HEK293T (cell line): ENCODE results near the gene STIM1.

Experiments used
- CTCF ChIA-PET: fragments of 350-600 bp; formaldehyde crosslinking; extraction: SDS; loops from one replicate; lab custom pipeline; 2021; ENCODE audit warnings: antibody characterized with exemption, inconsistent platforms; lab: Yijun Ruan, JAX
- POLR2A ChIA-PET: fragments of 350-600 bp; formaldehyde crosslinking; extraction: SDS; loops from one replicate; lab custom pipeline; 2020; ENCODE audit warnings: antibody characterized with exemption, inconsistent platforms; lab: Yijun Ruan, JAX
- DNase-seq: peaks from one replicate; pipeline ENCODE4 v3.0.0; 2012; ENCODE audit warnings: mixed read lengths; ENCODE audit errors: extremely low spot score
- ARNT ChIP-seq: fragments of 450-650 bp; IDR thresholded peaks from 2 replicates; pipeline ENCODE4 v1.6.1; 2017; ENCODE audit warnings: mild to moderate bottlenecking
- BHLHE40 ChIP-seq: fragments of 450-650 bp; IDR thresholded peaks from 2 replicates; pipeline ENCODE4 v1.6.1; 2016; ENCODE audit warnings: mild to moderate bottlenecking, moderate library complexity, borderline replicate concordance
- CTBP1 ChIP-seq: fragments of 450-650 bp; IDR thresholded peaks from 2 replicates; pipeline ENCODE4 v1.6.1; 2016; ENCODE audit warnings: borderline replicate concordance
- ELF4 ChIP-seq: fragments of 450-650 bp; IDR thresholded peaks from 2 replicates; pipeline ENCODE4 v1.6.1; 2017; ENCODE audit warnings: antibody characterized with exemption
- FOXA1 ChIP-seq: fragments of 450-650 bp; IDR thresholded peaks from 2 replicates; pipeline ENCODE4 v1.6.1; 2016; ENCODE audit warnings: mild to moderate bottlenecking
- FOXK2 ChIP-seq: fragments of 450-650 bp; IDR thresholded peaks from 2 replicates; pipeline ENCODE4 v1.6.1; 2016; ENCODE audit warnings: mild to moderate bottlenecking
- FOXM1 ChIP-seq: fragments of 450-650 bp; IDR thresholded peaks from 2 replicates; pipeline ENCODE4 v1.6.1; 2017; ENCODE audit warnings: mild to moderate bottlenecking, borderline replicate concordance
- HDGF ChIP-seq: fragments of 450-650 bp; IDR thresholded peaks from 2 replicates; pipeline ENCODE4 v1.6.1; 2017; ENCODE audit warnings: antibody characterized with exemption, borderline replicate concordance
- L3MBTL2 ChIP-seq: fragments of 450-650 bp; conservative IDR thresholded peaks from 2 replicates; pipeline ENCODE4 v1.6.1; 2016; ENCODE audit warnings: mild to moderate bottlenecking
- LEF1 ChIP-seq: fragments of 450-650 bp; IDR thresholded peaks from 2 replicates; pipeline ENCODE4 v1.6.1; 2017; ENCODE audit warnings: mild to moderate bottlenecking, borderline replicate concordance
- NFRKB ChIP-seq: fragments of 450-650 bp; IDR thresholded peaks from 2 replicates; pipeline ENCODE4 v1.6.1; 2016; ENCODE audit warnings: mild to moderate bottlenecking, moderate library complexity
- SP1 ChIP-seq: fragments of 450-650 bp; IDR thresholded peaks from 2 replicates; pipeline ENCODE4 v1.6.1; 2017
- SUZ12 ChIP-seq: fragments of 450-650 bp; IDR thresholded peaks from 2 replicates; pipeline ENCODE4 v1.6.1; 2016; ENCODE audit warnings: mild to moderate bottlenecking
- TARDBP ChIP-seq: fragments of 450-650 bp; IDR thresholded peaks from 2 replicates; pipeline ENCODE4 v1.6.1; 2016
- ZNF384 ChIP-seq: fragments of 450-650 bp; IDR thresholded peaks from 2 replicates; pipeline ENCODE4 v1.6.1; 2016
- TF ChIP-seq, protein P1 (sequence below): fragments of 450-650 bp; IDR thresholded peaks from 2 replicates; pipeline ENCODE4 v1.6.1; 2016

STIM1 gene

DNA sequence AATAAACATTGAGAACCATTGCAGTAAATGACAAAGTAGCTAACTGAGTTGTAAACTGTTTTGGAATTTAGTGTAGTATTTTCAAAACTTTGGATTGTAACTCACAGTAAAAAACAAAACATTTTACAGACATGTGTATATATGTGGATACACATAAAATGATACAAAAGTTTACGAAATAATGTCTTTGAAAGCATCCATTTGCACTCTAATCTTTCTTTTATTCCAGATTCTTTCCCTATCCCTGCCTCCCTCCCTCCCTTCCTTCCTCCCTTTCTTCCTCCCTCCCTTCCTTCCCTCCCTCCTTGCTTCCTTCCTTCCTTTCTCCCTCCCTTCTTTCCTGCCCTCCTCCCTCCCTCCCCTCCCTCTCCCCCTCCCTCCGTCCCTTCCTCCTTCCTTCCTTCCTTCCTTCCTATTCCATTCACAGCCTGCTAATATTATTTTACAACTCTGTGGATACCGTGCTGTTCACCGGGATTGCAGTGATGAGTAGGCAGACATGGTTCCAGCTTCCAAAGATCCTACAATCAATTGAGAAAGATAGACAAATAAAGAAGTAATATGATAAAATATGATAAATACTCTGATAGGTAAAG lies 242.7 kb downstream of the STIM1 start:
- POLR2A ChIA-PET, result no interaction called here
- no peak for DNase-seq
- CTCF ChIA-PET, result no interaction called here

DNA sequence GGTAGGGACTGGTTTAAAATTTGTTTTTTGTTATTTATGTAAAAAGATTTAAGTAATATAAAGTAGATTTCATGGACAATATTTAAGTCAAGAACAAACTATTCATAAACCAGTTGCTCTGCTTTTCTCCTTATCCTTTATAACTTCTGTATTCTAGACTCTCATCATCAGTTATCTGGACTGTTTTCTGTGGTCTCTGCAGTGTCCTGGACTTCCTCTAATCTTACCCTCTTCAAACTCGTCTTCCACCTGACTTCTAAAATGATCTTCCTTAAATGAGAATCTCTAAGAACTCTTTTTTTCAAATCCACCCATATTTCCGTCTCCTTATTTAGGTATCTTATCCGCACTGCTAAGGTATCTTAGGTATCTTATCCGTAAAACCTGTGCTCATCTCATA lies 247.2 kb downstream of the STIM1 start:
- POLR2A ChIA-PET, result no interaction called here
- TF ChIP-seq FOXM1 (no peak), ZNF384 (no peak), NFRKB (no peak), FOXA1 (no peak), L3MBTL2 (no peak), TARDBP (no peak), BHLHE40 (no peak)
- no peak for DNase-seq
- CTCF ChIA-PET, result no interaction called here

More for the DNA sequence above, 242.7 kb downstream of the STIM1 start:
- TF ChIP-seq HDGF (no peak), FOXK2 (no peak), SP1 (no peak), ARNT (no peak), FOXA1 (no peak), NFRKB (no peak), TARDBP (no peak), CTBP1 (no peak), FOXM1 (no peak), BHLHE40 (no peak)

DNA sequence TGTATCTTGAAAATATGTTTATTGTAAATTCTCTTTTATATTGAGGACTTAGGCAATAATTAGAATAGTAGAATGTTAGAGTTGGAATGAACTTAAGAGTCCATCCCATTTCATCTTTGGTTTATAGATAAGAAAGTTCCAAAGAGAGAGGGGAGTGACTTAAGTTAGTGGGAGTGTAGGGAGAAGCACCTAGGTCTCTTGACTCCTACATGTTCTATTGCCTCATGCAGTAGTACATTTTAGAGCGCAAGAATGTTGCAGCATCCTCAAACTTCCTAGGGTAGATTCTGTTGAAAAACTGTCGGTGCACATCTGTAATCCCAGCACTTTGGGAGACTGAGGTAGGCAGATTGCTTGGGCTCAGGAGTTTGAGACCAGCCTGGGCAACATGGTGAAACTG lies 247.8 kb downstream of the STIM1 start:
- TF ChIP-seq TARDBP (no peak), SUZ12 (no peak)
- no peak for DNase-seq
- POLR2A ChIA-PET, result no interaction called here
- CTCF ChIA-PET, result no interaction called here

DNA sequence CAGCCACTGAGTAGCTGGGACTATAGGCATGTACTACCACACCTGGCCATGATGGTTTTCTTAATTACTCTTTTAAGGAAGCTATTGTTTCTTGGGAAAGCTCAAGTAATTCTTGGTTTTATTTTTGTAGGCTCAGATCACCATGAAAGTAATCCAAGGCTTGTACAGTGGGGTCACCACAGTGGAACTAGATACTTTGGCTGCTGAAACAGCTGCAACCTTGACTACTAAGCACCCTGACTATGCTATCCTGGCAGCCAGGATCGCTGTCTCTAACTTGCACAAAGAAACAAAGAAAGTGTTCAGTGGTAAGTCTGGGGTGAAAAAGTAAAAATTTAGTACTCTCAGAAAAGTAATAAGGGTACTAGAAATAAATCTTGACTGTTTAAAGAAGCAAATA lies 250.5 kb downstream of the STIM1 start:
- no peak for DNase-seq
- ChIA-PET CTCF (no interaction called here), POLR2A (no interaction called here)

DNA sequence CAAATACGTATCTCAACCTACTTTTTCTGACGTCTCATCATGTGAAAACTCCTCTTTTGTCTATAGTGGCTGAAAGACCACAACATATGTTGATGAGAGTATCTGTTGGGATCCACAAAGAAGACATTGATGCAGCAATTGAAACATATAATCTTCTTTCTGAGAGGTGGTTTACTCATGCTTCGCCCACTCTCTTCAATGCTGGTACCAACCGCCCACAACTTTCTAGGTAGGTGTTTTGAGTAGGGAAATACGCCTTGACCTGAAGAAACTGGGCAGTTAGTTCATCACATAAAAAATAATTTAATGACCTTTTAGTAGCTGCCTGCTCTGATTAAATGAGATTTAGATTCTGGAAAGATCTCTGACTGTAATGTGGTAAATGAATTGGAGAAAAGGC lies 256.4 kb downstream of the STIM1 start:
- no peak for DNase-seq
- TF ChIP-seq NFRKB, result no peak
- no peak for TF ChIP-seq FOXM1
- TF ChIP-seq FOXA1, result no peak
- TF ChIP-seq SP1, result no peak
- TF ChIP-seq CTBP1, result no peak
- TF ChIP-seq ZNF384, result no peak
- TF ChIP-seq HDGF, result no peak
- no peak for TF ChIP-seq ELF4
- no peak for TF ChIP-seq TARDBP
- no peak for TF ChIP-seq SUZ12
- no peak for TF ChIP-seq BHLHE40
- TF ChIP-seq ARNT, result no peak
- TF ChIP-seq, protein P1, sequence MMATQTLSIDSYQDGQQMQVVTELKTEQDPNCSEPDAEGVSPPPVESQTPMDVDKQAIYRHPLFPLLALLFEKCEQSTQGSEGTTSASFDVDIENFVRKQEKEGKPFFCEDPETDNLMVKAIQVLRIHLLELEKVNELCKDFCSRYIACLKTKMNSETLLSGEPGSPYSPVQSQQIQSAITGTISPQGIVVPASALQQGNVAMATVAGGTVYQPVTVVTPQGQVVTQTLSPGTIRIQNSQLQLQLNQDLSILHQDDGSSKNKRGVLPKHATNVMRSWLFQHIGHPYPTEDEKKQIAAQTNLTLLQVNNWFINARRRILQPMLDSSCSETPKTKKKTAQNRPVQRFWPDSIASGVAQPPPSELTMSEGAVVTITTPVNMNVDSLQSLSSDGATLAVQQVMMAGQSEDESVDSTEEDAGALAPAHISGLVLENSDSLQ, result no peak
- no peak for TF ChIP-seq L3MBTL2
- no peak for TF ChIP-seq FOXK2
- ChIA-PET CTCF (no interaction called here), POLR2A (no interaction called here)

More for the DNA sequence above, 250.5 kb downstream of the STIM1 start:
- TF ChIP-seq FOXA1 (no peak), CTBP1 (no peak), ELF4 (no peak), NFRKB (no peak), ZNF384 (no peak), SUZ12 (no peak), L3MBTL2 (no peak), FOXK2 (no peak), HDGF (no peak), FOXM1 (no peak)

DNA sequence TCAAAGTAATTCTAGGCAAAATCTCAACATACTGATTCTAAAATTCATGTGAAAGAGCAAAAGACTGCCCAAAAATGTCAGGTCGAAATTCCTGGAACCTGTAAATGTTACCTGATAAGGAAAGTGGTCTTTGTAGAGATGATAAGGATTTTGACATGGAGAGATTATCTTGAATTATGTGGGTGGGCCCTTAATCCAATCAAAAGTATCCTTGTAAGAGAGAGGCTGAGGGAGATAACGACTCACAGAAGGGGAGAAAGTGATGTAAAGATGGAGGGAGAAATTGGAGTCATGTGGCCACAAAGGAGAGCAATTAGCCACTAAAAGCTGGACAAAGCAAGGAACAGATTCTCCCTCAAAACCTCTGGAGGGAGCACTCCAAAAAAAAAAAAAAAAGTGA lies 259.7 kb downstream of the STIM1 start:
- CTCF ChIA-PET, result no interaction called here
- DNase-seq, result no peak
- POLR2A ChIA-PET, result no interaction called here
- TF ChIP-seq SP1, result no peak
- TF ChIP-seq ZNF384, result no peak
- TF ChIP-seq FOXK2, result no peak
- TF ChIP-seq TARDBP, result no peak
- no peak for TF ChIP-seq FOXM1
- TF ChIP-seq ARNT, result no peak
- TF ChIP-seq L3MBTL2, result no peak

DNA sequence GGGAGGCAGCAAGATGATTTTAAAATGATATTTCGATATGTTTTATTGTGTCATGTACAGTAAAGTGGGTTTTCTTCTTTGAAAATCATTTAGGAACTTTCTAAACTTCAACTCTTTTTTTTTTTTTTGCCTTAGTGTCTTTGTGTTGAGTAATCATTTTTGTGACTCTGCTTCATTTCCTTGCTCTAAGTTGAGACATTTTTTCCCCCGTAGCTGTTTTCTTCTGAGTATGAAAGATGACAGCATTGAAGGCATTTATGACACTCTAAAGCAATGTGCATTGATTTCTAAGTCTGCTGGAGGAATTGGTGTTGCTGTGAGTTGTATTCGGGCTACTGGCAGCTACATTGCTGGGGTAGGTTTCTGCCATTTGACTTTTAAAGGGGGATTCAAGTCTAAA lies 262.6 kb downstream of the STIM1 start:
- CTCF ChIA-PET, result no interaction called here

More for the DNA sequence above, 262.6 kb downstream of the STIM1 start:
- POLR2A ChIA-PET, result no interaction called here
- no peak for DNase-seq
- TF ChIP-seq FOXA1 (no peak), FOXM1 (no peak), L3MBTL2 (no peak), NFRKB (no peak), HDGF (no peak), LEF1 (no peak), FOXK2 (no peak), SUZ12 (no peak), TARDBP (no peak), BHLHE40 (no peak)
- TF ChIP-seq, protein P1, result no peak
